HepG2 (cell line): ENCODE measurements around the gene POP5. TPM values are rescaled to one million over a fixed set of nuclear protein-coding genes. Genes with fewer than 3 reads are reported as not detected.

Experiments used
- BRCA1 ChIP-seq: sonication (generic); formaldehyde crosslinking; IDR thresholded peaks from 2 replicates; pipeline ENCODE4 v1.4.0; 2020; ENCODE audit warnings: missing genetic modification reagents
- CEBPB ChIP-seq: IDR thresholded peaks from 2 replicates; pipeline ENCODE4 v1.6.1; 2011; ENCODE audit warnings: low read depth, low read length, improper control_type of control experiment, borderline replicate concordance
- RAD21 ChIP-seq: fragments of 450-650 bp; formaldehyde crosslinking; IDR thresholded peaks from 2 replicates; pipeline ENCODE4 v1.5.0; 2020; ENCODE audit warnings: mild to moderate bottlenecking
- YY1 ChIP-seq: IDR thresholded peaks from 2 replicates; pipeline ENCODE4 v1.6.1; 2011; ENCODE audit warnings: low read length, low read depth, moderate library complexity, mild to moderate bottlenecking; ENCODE audit not compliant: insufficient read depth, insufficient replicate concordance
- ZKSCAN5 ChIP-seq: sonication (generic); formaldehyde crosslinking; IDR thresholded peaks from 2 replicates; pipeline ENCODE4 v1.5.1; 2020; ENCODE audit warnings: mild to moderate bottlenecking, missing genetic modification reagents
- ZNF18 ChIP-seq: sonication (generic); formaldehyde crosslinking; IDR thresholded peaks from 2 replicates; pipeline ENCODE4 v1.8.0; 2022; ENCODE audit warnings: mild to moderate bottlenecking, missing genetic modification reagents; ENCODE audit not compliant: insufficient replicate concordance
- ZNF230 ChIP-seq: sonication (generic); formaldehyde crosslinking; IDR thresholded peaks from 2 replicates; pipeline ENCODE4 v1.4.0; 2020; ENCODE audit warnings: mild to moderate bottlenecking, missing genetic modification reagents
- ZNF331 ChIP-seq: sonication (generic); formaldehyde crosslinking; IDR thresholded peaks from 2 replicates; pipeline ENCODE4 v1.4.0; 2020; ENCODE audit warnings: missing genetic modification reagents
- ZNF431 ChIP-seq: sonication (generic); formaldehyde crosslinking; IDR thresholded peaks from 2 replicates; pipeline ENCODE4 v1.9.0; 2022; ENCODE audit warnings: missing genetic modification reagents, low read depth, mild to moderate bottlenecking, borderline replicate concordance
- ZNF44 ChIP-seq: sonication (generic); formaldehyde crosslinking; IDR thresholded peaks from 2 replicates; pipeline ENCODE4 v1.5.1; 2020; ENCODE audit warnings: mild to moderate bottlenecking, missing genetic modification reagents
- ZUFSP ChIP-seq: sonication (generic); formaldehyde crosslinking; IDR thresholded peaks from 2 replicates; pipeline ENCODE4 v1.9.0; 2021; ENCODE audit warnings: missing genetic modification reagents, mild to moderate bottlenecking, borderline replicate concordance
- polyA plus RNA-seq, 8 experiments: library from polyadenylated mRNA; depleted of rRNA in 3 of 8; stranded (reverse) in 7 of 8; unstranded in 1 of 8; fragments of >200 nt; fragmentation: Illumina TruSeq in 4 of 8; extraction: Trizol in 4 of 8; gene quantifications; 2 replicates each; pipeline versions ENCODE4 v1.2.1 to v1.2.3, GENCODE V29; 2011 to 2016; ENCODE audit warnings: low read depth in 4 of 8, missing spikeins in 1 of 8, mixed read lengths in 1 of 8; ENCODE audit not compliant: insufficient read depth in 1 of 8
- total RNA-seq, 5 experiments: library from RNA; depleted of rRNA; stranded (reverse); fragments of >200 nt; fragmentation: Illumina TruSeq; extraction: Trizol; gene quantifications; 2 replicates each; pipeline ENCODE4 v1.2.3, GENCODE V29; 2016; ENCODE audit warnings: low read depth in 1 of 5
- TF ChIP-seq, protein P1 (sequence below): sonication (generic); formaldehyde crosslinking; IDR thresholded peaks from 2 replicates; pipeline ENCODE4 v1.4.0; 2020; ENCODE audit warnings: mild to moderate bottlenecking, missing genetic modification reagents
- TF ChIP-seq, protein P2 (sequence below): sonication (generic); formaldehyde crosslinking; IDR thresholded peaks from 2 replicates; pipeline ENCODE4 v1.4.0; 2020; ENCODE audit warnings: mild to moderate bottlenecking, missing genetic modification reagents

POP5 gene
- total and polyA plus RNA-seq, 2 of the 13 experiments (the other 11 are each of a cell fraction or from before 2014, with no cell fraction given): 45.6 to 61.3 TPM

DNA sequence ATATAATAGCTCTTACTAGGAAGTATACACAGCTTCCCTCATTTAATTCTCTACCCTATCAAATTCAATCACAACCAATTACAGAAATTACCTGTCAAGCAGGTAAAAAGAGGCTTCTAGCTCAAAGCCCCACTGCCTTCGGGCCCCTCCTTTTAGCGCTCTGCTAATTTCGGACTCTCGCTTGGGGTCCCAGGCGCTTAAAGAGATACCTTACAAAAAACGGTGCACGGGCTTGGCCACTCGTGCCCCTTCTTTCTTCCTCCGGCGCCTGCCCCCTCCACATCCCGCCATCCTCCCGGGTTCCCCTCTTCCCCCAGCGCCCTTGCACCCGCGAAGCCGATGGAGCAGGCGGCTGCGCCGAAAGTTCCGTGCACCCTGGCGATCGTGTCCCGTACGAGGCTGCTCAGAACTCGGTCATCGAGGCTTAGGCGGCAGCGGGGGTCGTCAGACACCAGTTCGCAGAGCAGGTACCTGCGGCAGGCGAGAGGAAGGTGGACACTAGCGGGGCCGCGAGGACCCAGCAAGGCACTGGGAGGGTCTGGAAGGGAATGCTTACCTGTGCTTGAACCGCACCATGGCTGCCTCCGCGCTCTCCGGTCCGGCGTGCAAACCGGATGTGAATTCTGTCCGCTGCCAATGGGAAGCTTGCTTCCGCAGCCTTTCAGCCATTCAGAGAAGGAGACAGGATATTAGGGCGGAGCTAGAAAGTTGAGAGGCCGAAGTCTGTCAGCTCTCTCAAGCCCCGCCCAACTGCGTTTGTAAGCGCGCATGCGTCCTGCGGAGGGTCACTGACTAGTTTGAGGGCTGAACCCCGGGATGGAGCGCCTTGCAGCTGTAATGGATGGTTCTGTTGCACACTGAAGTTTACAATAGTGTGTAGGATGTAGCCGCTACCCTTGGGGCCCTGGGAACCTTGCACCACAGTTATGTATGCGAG is at the start of gene POP5 (continued):
- TF ChIP-seq, protein P1, sequence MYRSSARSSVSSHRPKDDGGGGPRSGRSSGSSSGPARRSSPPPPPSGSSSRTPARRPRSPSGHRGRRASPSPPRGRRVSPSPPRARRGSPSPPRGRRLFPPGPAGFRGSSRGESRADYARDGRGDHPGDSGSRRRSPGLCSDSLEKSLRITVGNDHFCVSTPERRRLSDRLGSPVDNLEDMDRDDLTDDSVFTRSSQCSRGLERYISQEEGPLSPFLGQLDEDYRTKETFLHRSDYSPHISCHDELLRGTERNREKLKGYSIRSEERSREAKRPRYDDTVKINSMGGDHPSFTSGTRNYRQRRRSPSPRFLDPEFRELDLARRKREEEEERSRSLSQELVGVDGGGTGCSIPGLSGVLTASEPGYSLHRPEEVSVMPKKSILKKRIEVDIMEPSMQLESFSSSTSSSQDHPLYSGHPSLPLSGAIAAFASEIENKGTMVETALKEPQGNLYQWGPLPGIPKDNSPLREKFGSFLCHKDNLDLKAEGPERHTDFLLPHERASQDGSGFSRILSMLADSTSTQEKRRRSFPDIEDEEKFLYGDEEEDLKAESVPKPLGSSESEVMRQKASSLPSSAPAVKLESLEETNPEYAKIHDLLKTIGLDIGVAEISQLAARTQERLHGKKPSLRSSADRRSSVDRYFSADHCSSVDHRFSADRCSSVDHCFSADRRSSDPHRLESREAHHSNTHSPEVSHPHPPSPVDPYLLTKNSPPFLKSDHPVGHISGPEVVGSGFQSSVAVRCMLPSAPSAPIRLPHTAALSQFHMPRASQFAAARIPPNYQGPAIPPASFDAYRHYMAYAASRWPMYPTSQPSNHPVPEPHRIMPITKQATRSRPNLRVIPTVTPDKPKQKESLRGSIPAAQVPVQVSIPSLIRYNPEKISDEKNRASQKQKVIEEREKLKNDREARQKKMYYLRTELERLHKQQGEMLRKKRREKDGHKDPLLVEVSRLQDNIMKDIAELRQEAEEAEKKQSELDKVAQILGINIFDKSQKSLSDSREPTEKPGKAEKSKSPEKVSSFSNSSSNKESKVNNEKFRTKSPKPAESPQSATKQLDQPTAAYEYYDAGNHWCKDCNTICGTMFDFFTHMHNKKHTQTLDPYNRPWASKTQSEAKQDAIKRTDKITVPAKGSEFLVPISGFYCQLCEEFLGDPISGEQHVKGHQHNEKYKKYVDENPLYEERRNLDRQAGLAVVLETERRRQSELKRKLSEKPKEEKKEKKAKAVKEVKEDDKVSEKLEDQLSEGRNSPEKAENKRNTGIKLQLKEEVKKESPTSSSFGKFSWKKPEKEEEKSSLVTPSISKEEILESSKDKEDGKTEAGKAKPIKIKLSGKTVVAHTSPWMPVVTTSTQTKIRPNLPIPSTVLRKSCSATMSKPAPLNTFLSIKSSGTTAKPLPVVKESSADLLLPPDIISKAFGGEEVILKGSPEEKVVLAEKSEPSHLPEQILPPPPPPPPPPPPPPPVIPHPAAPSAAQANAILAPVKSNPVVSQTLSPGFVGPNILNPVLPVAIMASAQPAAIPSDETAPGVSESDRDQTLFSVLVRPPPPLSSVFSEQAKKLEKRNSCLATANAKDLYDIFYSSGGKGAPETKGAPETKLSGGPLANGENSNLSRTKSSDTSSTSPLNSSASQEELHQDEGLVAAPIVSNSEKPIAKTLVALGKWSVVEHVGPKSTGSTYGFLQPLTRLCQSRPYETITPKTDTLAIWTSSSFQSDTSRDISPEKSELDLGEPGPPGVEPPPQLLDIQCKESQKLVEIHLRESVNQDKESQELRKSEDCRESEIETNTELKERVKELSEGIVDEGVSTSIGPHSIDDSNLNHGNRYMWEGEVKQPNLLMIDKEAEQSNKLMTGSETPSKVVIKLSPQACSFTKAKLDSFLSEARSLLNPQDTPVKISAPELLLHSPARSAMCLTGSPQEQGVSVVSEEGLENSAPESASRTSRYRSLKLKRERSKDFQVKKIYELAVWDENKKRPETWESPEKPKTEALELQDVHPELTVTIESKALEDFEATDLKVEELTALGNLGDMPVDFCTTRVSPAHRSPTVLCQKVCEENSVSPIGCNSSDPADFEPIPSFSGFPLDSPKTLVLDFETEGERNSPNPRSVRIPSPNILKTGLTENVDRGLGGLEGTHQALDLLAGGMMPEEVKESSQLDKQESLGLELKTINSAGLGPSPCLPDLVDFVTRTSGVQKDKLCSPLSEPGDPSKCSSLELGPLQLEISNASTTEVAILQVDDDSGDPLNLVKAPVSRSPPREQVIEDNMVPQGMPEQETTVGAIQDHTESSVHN (CRISPR knock-in tag): no peak
- TF ChIP-seq ZKSCAN5 (CRISPR knock-in tag): no peak
- no peak for TF ChIP-seq ZNF44
- TF ChIP-seq, protein P2, sequence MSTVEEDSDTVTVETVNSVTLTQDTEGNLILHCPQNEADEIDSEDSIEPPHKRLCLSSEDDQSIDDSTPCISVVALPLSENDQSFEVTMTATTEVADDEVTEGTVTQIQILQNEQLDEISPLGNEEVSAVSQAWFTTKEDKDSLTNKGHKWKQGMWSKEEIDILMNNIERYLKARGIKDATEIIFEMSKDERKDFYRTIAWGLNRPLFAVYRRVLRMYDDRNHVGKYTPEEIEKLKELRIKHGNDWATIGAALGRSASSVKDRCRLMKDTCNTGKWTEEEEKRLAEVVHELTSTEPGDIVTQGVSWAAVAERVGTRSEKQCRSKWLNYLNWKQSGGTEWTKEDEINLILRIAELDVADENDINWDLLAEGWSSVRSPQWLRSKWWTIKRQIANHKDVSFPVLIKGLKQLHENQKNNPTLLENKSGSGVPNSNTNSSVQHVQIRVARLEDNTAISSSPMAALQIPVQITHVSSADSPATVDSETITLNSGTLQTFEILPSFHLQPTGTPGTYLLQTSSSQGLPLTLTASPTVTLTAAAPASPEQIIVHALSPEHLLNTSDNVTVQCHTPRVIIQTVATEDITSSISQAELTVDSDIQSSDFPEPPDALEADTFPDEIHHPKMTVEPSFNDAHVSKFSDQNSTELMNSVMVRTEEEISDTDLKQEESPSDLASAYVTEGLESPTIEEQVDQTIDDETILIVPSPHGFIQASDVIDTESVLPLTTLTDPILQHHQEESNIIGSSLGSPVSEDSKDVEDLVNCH (CRISPR knock-in tag): no peak
- TF ChIP-seq ZNF230: peak; percentile 48; the same call in 1 of the 2 replicates
- TF ChIP-seq ZUFSP (CRISPR knock-in tag): no peak
- TF ChIP-seq ZNF331 (CRISPR knock-in tag): peak; percentile 16; the same call in 1 of the 2 replicates
- TF ChIP-seq CEBPB: no peak
- no peak for TF ChIP-seq BRCA1 (CRISPR knock-in tag)
- TF ChIP-seq ZNF18: no peak
- peak; percentile 88 for TF ChIP-seq YY1
- peak; percentile 16; the same call in 1 of the 2 replicates for TF ChIP-seq RAD21 (CRISPR knock-in tag)
- no peak for TF ChIP-seq ZNF431 (CRISPR knock-in tag)
